PC-3 (cell line): Measurements from ENCODE around the gene TRPC4AP.

Source experiments
- EZH2 ChIP-seq: fragments of 300-600 bp; sonication (generic); IDR thresholded peaks from one replicate; pipeline ENCODE4 v1.6.1; 2017; ENCODE audit warnings: antibody characterized with exemption, mild to moderate bottlenecking, low read length; ENCODE audit not compliant: unreplicated experiment
- EZH2phosphoT487 ChIP-seq: fragments of 300-600 bp; sonication (generic); IDR thresholded peaks from 2 replicates; pipeline ENCODE4 v1.6.1; 2018; ENCODE audit warnings: mild to moderate bottlenecking, antibody characterized with exemption, low read length, borderline replicate concordance
- TF ChIP-seq, protein P1 (sequence below): fragments of 300-600 bp; sonication (generic); conservative IDR thresholded peaks from 2 replicates; pipeline ENCODE4 v1.5.1; 2017; ENCODE audit warnings: antibody characterized with exemption, low read depth, mild to moderate bottlenecking, low read length

- TF ChIP-seq, protein P1, sequence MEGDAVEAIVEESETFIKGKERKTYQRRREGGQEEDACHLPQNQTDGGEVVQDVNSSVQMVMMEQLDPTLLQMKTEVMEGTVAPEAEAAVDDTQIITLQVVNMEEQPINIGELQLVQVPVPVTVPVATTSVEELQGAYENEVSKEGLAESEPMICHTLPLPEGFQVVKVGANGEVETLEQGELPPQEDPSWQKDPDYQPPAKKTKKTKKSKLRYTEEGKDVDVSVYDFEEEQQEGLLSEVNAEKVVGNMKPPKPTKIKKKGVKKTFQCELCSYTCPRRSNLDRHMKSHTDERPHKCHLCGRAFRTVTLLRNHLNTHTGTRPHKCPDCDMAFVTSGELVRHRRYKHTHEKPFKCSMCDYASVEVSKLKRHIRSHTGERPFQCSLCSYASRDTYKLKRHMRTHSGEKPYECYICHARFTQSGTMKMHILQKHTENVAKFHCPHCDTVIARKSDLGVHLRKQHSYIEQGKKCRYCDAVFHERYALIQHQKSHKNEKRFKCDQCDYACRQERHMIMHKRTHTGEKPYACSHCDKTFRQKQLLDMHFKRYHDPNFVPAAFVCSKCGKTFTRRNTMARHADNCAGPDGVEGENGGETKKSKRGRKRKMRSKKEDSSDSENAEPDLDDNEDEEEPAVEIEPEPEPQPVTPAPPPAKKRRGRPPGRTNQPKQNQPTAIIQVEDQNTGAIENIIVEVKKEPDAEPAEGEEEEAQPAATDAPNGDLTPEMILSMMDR: no peak
- TF ChIP-seq EZH2: no peak
- TF ChIP-seq EZH2phosphoT487: no peak
Observed at GRCh38 chr20:35003211-35004031, 89.2 kb downstream of the TRPC4AP start.
